ENCODE data around the gene NKAIN2. TPM values are rescaled to one million over a fixed set of nuclear protein-coding genes. Genes with fewer than 3 reads are reported as not detected.

The NKAIN2 gene
- total RNA-seq, 1 experiment from 2014 or later, result not detected

GRCh38 chr6:124029567-124029966, 225.9 kb downstream of the NKAIN2 start:
- H3K27me3 Mint-ChIP-seq (ENCODE audit: unreplicated experiment), result no peaks in the 10 kb centered on the region
- no TSS peak for BruUV-seq (replicated peaks)
- TF ChIP-seq CTCF (IDR thresholded peaks at IDR 0.05; ENCODE audit: unreplicated experiment), result no peak

GRCh38 chr6:124033501-124033900, 229.8 kb downstream of the NKAIN2 start:
- Mint-ChIP-seq H3K27ac (ENCODE audit: unreplicated experiment) (no peak overlapping the region), H3K9me3 (ENCODE audit: low read depth, unreplicated experiment) (no peaks in the 10 kb centered on the region), H3K27me3 (ENCODE audit: unreplicated experiment) (no peaks in the 10 kb centered on the region), H3K4me3 (ENCODE audit: low read depth, unreplicated experiment) (no peak overlapping the region), H3K36me3 (ENCODE audit: insufficient read depth, unreplicated experiment) (no peaks in the 10 kb centered on the region), H3K4me1 (ENCODE audit: low read depth, unreplicated experiment) (no peaks in the 10 kb centered on the region)
- TF ChIP-seq CTCF (IDR thresholded peaks at IDR 0.05; ENCODE audit: unreplicated experiment), result no peak
- intact Hi-C loops (cut with micrococcal nuclease; ENCODE audit: unreplicated experiment), result no loop called here
- BruUV-seq (replicated peaks), result no TSS peak
- DNase-seq, result no peak
- CTCF ChIA-PET, result no interaction called here

More at GRCh38 chr6:124029567-124029966, 225.9 kb downstream of the NKAIN2 start:
- intact Hi-C loops (cut with micrococcal nuclease; ENCODE audit: unreplicated experiment), result no loop called here
- H3K4me3 Mint-ChIP-seq (ENCODE audit: low read depth, unreplicated experiment), result no peak overlapping the region
- DNase-seq, result no peak
- no peaks in the 10 kb centered on the region for H3K4me1 Mint-ChIP-seq (ENCODE audit: low read depth, unreplicated experiment)
- H3K27ac Mint-ChIP-seq (ENCODE audit: unreplicated experiment), result no peak overlapping the region
- CTCF ChIA-PET, result no interaction called here
- no peaks in the 10 kb centered on the region for H3K9me3 Mint-ChIP-seq (ENCODE audit: low read depth, unreplicated experiment)
- H3K36me3 Mint-ChIP-seq (ENCODE audit: insufficient read depth, unreplicated experiment), result no peaks in the 10 kb centered on the region

GRCh38 chr6:124036384-124036783, 232.7 kb downstream of the NKAIN2 start:
- Mint-ChIP-seq H3K4me1 (ENCODE audit: low read depth, unreplicated experiment) (no peaks in the 10 kb centered on the region), H3K4me3 (ENCODE audit: low read depth, unreplicated experiment) (no peak overlapping the region), H3K27ac (ENCODE audit: unreplicated experiment) (no peak overlapping the region), H3K27me3 (ENCODE audit: unreplicated experiment) (no peaks in the 10 kb centered on the region), H3K36me3 (ENCODE audit: insufficient read depth, unreplicated experiment) (no peaks in the 10 kb centered on the region), H3K9me3 (ENCODE audit: low read depth, unreplicated experiment) (no peaks in the 10 kb centered on the region)
- no peak for TF ChIP-seq CTCF (IDR thresholded peaks at IDR 0.05; ENCODE audit: unreplicated experiment)
- no peak for DNase-seq
- CTCF ChIA-PET, result no interaction called here
- intact Hi-C loops (cut with micrococcal nuclease; ENCODE audit: unreplicated experiment), result no loop called here
- BruUV-seq (replicated peaks), result no TSS peak

- no peaks in the 10 kb centered on the region for H3K4me1 Mint-ChIP-seq (ENCODE audit: low read depth, unreplicated experiment)
- no peak overlapping the region for H3K4me3 Mint-ChIP-seq (ENCODE audit: low read depth, unreplicated experiment)
- H3K27ac Mint-ChIP-seq (ENCODE audit: unreplicated experiment), result no peak overlapping the region
- CTCF ChIA-PET, result no interaction called here
- no peaks in the 10 kb centered on the region for H3K27me3 Mint-ChIP-seq (ENCODE audit: unreplicated experiment)
- no peak for TF ChIP-seq CTCF (IDR thresholded peaks at IDR 0.05; ENCODE audit: unreplicated experiment)
- intact Hi-C loops (cut with micrococcal nuclease; ENCODE audit: unreplicated experiment), result no loop called here
- H3K36me3 Mint-ChIP-seq (ENCODE audit: insufficient read depth, unreplicated experiment), result no peaks in the 10 kb centered on the region
- no peak for DNase-seq
- no peaks in the 10 kb centered on the region for H3K9me3 Mint-ChIP-seq (ENCODE audit: low read depth, unreplicated experiment)
- no TSS peak for BruUV-seq (replicated peaks)
Measured at GRCh38 chr6:124040655-124041054, 237.0 kb downstream of the NKAIN2 start.

Measured in Calu3 (cell line).